OCI-LY7 (cell line): ENCODE results near the gene HIVEP2. TPM values are rescaled to one million over a fixed set of nuclear protein-coding genes. Genes with fewer than 3 reads are reported as not detected.

Source experiments
- BruUV-seq: library from RNA; stranded (reverse); fragments of 400-500 nt; replicated peaks from 2 replicates; lab custom pipeline; 2021; lab: Mats Ljungman, UMichigan
- CTCF ChIA-PET: fragments of 300-600 bp; sonication (Branson Sonifier 250); formaldehyde crosslinking; loops from one replicate; lab custom pipeline; 2022; ENCODE audit warnings: antibody characterized with exemption; ENCODE audit not compliant: unreplicated experiment; lab: Charles Lee
- POLR2A ChIA-PET: fragments of 300-600 bp; sonication (Branson Sonifier 250); formaldehyde crosslinking; loops from one replicate; lab custom pipeline; 2022; ENCODE audit warnings: antibody characterized with exemption; lab: Charles Lee
- DNase-seq: peaks from one replicate; pipeline ENCODE4 v3.0.0-alpha.2; 2015; ENCODE audit warnings: low spot score
- H2AFZ ChIP-seq: fragments of 200-600 bp; sonication (generic), shearing (Covaris generic); 2 replicates; pipeline ENCODE4 v1.6.1; 2014; ENCODE audit warnings: mild to moderate bottlenecking, antibody characterized with exemption, low read length, moderate library complexity
- H3K27ac ChIP-seq: fragments of 200-600 bp; sonication (generic); 2 replicates; pipeline ENCODE4 v1.5.1; 2014; ENCODE audit warnings: mixed run types, low read depth, mild to moderate bottlenecking, moderate library complexity, low read length, inconsistent platforms; ENCODE audit not compliant: poor library complexity, severe bottlenecking
- H3K36me3 ChIP-seq: fragments of 200-600 bp; sonication (generic); 2 replicates; pipeline ENCODE4 v1.6.1; 2014; ENCODE audit warnings: mild to moderate bottlenecking, antibody characterized with exemption, low read length, moderate library complexity, mixed read lengths; ENCODE audit not compliant: insufficient read depth
- H3K4me1 ChIP-seq: fragments of 200-600 bp; sonication (generic); 2 replicates; pipeline ENCODE4 v1.5.1; 2014; ENCODE audit warnings: mild to moderate bottlenecking, low read length; ENCODE audit not compliant: insufficient read depth, poor library complexity, severe bottlenecking
- H3K4me2 ChIP-seq: fragments of 200-600 bp; sonication (generic); 2 replicates; pipeline ENCODE4 v1.6.1; 2014; ENCODE audit warnings: mild to moderate bottlenecking, low read length
- H3K4me3 ChIP-seq: fragments of 200-600 bp; sonication (generic); 2 replicates; pipeline ENCODE4 v1.5.1; 2014; ENCODE audit warnings: mild to moderate bottlenecking, low read depth, low read length; ENCODE audit not compliant: poor library complexity, severe bottlenecking
- H3K79me2 ChIP-seq: fragments of 200-600 bp; sonication (generic); 2 replicates; pipeline ENCODE4 v1.6.1; 2016; ENCODE audit warnings: low read depth, mild to moderate bottlenecking, low read length, moderate library complexity, mixed read lengths; ENCODE audit not compliant: insufficient read depth
- H3K9me2 ChIP-seq: fragments of 200-600 bp; sonication (generic); 2 replicates; pipeline ENCODE4 v1.6.1; 2016; ENCODE audit warnings: mild to moderate bottlenecking, low read length, mixed read lengths; ENCODE audit not compliant: insufficient read depth
- H3K9me3 ChIP-seq: fragments of 200-600 bp; sonication (generic); 2 replicates; pipeline ENCODE4 v1.6.1; 2014; ENCODE audit warnings: mild to moderate bottlenecking, mixed run types, low read length, mixed read lengths
- H4K20me1 ChIP-seq: fragments of 200-600 bp; sonication (generic); 2 replicates; pipeline ENCODE4 v1.6.1; 2014; ENCODE audit warnings: mild to moderate bottlenecking, antibody characterized with exemption, low read length, moderate library complexity, mixed read lengths; ENCODE audit not compliant: insufficient read depth
- EZH2phosphoT487 ChIP-seq: fragments of 200-600 bp; sonication (generic); IDR thresholded peaks from 2 replicates; pipeline ENCODE4 v1.6.1; 2018; ENCODE audit warnings: low read depth, borderline replicate concordance, mild to moderate bottlenecking, mixed run types, antibody characterized with exemption, low read length, moderate library complexity, mixed read lengths
- intact Hi-C: fragments of 100-400 bp; cut with micrococcal nuclease; formaldehyde crosslinking; loops from one replicate; pipeline ENCODE4 v1.10.0; 2022; ENCODE audit not compliant: unreplicated experiment
- total RNA-seq, 2 experiments: library from RNA; depleted of rRNA in 1 of 2; stranded (reverse); fragments of >200 nt in 1 of 2; shearing (Covaris generic) in 1 of 2; gene quantifications; 2 replicates each; pipeline ENCODE4 v1.2.3, GENCODE V29; 2014 to 2022
- TF ChIP-seq, protein P1 (sequence below): fragments of 200-600 bp; sonication (generic); conservative IDR thresholded peaks from 2 replicates; pipeline ENCODE4 v1.5.1; 2014; ENCODE audit warnings: mild to moderate bottlenecking, antibody characterized with exemption, low read length, moderate library complexity, mixed read lengths

The HIVEP2 gene
- total RNA-seq, 2 experiments from 2014 or later: 18.8 to 24.6 TPM

DNA sequence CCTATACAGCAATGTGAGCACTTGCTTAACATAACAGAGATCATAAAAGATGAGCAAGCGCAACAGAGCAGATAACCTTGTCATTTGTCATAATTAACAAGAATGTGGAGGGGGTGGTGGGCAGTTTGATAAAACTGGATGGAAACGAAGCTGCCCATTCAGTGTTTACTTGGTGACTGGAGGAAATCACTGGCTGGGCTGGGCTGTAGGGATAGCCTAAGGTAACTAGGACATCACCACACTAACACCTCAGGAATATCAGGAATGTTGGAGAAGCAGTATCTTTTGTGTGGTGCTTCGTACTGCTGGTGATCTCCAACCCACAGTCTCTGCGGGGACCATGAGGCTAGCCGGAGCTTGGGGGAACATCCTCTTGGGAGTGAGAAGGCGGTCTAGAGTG lies 218.4 kb downstream of the HIVEP2 start:
- Histone ChIP-seq H3K36me3 (no peaks in the 10 kb centered on the region), H3K27ac (no peak overlapping the region), H3K9me2 (no peaks in the 10 kb centered on the region), H3K4me1 (peaks cover 29% of the 10 kb centered on the region), H3K4me2 (no peak overlapping the region), H3K4me3 (no peak overlapping the region), H2AFZ (no peak overlapping the region), H3K9me3 (no peaks in the 10 kb centered on the region), H3K79me2 (no peaks in the 10 kb centered on the region), H4K20me1 (no peaks in the 10 kb centered on the region)
- intact Hi-C loops: no loop called here
- DNase-seq: no peak
- ChIA-PET POLR2A (no interaction called here), CTCF (interaction anchor here (0.6 kb wide), 1 partner anchor 101 kb away, joined by 3 read pairs; no protein-coding TSS in a partner anchor)
- TF ChIP-seq, protein P1, sequence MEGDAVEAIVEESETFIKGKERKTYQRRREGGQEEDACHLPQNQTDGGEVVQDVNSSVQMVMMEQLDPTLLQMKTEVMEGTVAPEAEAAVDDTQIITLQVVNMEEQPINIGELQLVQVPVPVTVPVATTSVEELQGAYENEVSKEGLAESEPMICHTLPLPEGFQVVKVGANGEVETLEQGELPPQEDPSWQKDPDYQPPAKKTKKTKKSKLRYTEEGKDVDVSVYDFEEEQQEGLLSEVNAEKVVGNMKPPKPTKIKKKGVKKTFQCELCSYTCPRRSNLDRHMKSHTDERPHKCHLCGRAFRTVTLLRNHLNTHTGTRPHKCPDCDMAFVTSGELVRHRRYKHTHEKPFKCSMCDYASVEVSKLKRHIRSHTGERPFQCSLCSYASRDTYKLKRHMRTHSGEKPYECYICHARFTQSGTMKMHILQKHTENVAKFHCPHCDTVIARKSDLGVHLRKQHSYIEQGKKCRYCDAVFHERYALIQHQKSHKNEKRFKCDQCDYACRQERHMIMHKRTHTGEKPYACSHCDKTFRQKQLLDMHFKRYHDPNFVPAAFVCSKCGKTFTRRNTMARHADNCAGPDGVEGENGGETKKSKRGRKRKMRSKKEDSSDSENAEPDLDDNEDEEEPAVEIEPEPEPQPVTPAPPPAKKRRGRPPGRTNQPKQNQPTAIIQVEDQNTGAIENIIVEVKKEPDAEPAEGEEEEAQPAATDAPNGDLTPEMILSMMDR: no peak
- no peak for TF ChIP-seq EZH2phosphoT487
- BruUV-seq: no TSS peak

DNA sequence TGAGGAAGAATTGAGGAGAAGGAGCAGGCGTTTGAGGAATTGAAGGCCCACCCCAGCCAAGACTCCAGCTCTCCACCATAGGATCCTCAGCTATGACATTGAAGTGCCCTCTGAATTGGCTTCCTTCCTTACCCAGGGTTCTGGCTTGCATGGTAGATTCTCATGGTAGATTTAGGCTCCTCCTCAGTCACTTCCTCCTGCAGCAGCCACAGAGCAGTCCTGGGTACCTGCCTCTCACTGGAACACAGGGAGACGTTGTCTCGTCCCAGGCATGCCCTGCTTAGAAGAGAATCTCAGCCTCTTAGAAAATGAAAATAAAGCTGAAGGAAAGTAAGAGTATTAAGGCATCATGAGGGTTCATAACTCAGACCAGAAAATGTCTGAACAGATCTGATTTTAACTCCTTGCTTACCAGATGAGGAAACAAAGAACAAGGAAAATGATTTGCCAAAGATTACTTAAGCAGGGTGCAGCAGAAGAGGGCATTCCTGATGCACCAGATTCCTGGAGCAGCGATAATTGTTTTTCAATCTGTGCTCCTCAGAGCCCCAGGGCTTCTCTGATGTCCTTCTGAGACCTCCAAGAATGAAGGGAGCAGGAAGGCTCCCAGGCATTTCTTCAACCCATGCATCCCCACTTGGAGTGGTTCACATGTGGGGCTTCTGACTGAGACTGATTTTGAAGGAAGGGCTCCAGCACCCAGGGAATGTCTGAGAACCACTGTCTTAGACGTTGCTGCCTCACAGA lies 219.8 kb downstream of the HIVEP2 start:
- Histone ChIP-seq H3K4me3 (no peak overlapping the region), H3K79me2 (no peaks in the 10 kb centered on the region), H3K9me2 (no peaks in the 10 kb centered on the region), H3K36me3 (no peaks in the 10 kb centered on the region), H3K27ac (no peak overlapping the region), H3K4me1 (peaks cover 40% of the 10 kb centered on the region), H3K9me3 (no peaks in the 10 kb centered on the region; the same call in 1 of the 2 replicates), H2AFZ (peak overlapping the region; percentile 70), H4K20me1 (no peaks in the 10 kb centered on the region), H3K4me2 (no peak overlapping the region; the same call in 1 of the 2 replicates)
- BruUV-seq: no TSS peak
- intact Hi-C loops: no loop called here
- no peak for DNase-seq
- no peak for TF ChIP-seq EZH2phosphoT487
- TF ChIP-seq, protein P1: no peak
- ChIA-PET CTCF (no interaction called here), POLR2A (no interaction called here)

DNA sequence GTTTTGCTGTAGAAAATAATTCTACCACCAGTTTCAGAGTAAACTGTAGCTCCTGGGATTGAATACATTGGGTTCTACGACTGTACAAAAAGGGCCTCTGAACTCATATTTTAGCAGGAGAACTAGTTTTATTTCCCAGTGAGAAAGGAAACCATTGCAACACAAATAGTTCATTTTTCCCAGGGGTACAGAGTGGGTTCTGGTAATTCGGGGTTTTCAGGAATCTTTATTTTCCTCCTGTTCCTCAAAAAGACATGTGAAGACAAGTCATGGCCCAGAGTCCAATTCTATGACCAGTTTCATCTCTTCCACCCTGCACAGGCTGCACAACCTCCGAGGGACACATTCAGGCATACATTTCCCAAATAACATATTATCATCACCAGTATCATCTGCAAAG lies 222.1 kb downstream of the HIVEP2 start:
- POLR2A ChIA-PET: interaction anchor here (0.7 to 1.3 kb wide), 3 partner anchors 11 to 116 kb away, joined by 3 to 7 read pairs (median 6); no protein-coding TSS in a partner anchor
- Histone ChIP-seq H3K9me3 (peaks cover 21% of the 10 kb centered on the region), H3K4me3 (no peak overlapping the region), H3K9me2 (no peaks in the 10 kb centered on the region), H4K20me1 (no peaks in the 10 kb centered on the region), H3K79me2 (no peaks in the 10 kb centered on the region), H3K4me1 (peaks cover 33% of the 10 kb centered on the region), H3K4me2 (no peak overlapping the region), H3K27ac (no peak overlapping the region), H3K36me3 (no peaks in the 10 kb centered on the region; the same call in 1 of the 2 replicates), H2AFZ (peak overlapping the region; percentile 31)
- intact Hi-C loops: no loop called here
- BruUV-seq: no TSS peak
- CTCF ChIA-PET: no interaction called here
- TF ChIP-seq EZH2phosphoT487: no peak
- TF ChIP-seq, protein P1: no peak
- DNase-seq: no peak
